ENCODE measurements around the gene IGSF23.
"Not testable (repeated sequence)": the region's sequence is repeated elsewhere in the genome, so short reads cannot be mapped to it uniquely, and the experiment has no call there.

The IGSF23 gene

DNA sequence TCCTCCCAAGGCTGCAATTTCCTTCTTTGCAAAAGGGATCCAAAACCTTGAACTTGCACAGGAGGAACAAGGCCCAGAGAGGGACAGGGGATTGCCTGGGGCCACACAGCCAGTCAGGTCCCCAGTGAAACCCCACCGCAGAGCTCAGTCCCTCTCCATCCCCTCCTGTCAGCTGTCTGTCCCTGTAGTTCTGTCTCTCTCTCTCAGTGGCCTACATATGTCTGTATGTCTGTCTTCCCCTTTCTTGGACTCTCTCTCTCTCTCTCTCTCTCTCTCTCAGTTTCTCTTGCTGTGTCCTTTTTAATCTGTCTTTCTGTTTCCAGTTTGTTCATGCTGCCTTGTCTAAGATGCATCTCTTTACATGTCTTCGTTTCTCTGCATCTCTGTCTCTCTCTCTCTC lies 69.4 kb downstream of the IGSF23 start:
- Histone ChIP-seq H3K36me3 (ENCODE audit: control insufficient read depth, low read length) (no peaks in the 10 kb centered on the region), H3K9me2 (replicated peaks; ENCODE audit: control insufficient read depth, low read length) (no peaks in the 10 kb centered on the region), H3K4me2 (ENCODE audit: low read length) (no peak overlapping the region), H3K4me3 (ENCODE audit: low read length) (no peak overlapping the region), H3K27me3 (ENCODE audit: control insufficient read depth, low read length) (peaks cover 10% of the 10 kb centered on the region), H3K79me2 (ENCODE audit: control insufficient read depth, low read length) (no peaks in the 10 kb centered on the region), H3F3A (ENCODE audit: control insufficient read depth, insufficient read depth) (no peaks in the 10 kb centered on the region), H3K27ac (ENCODE audit: low read depth, low read length) (no peak overlapping the region), H4K20me1 (ENCODE audit: control insufficient read depth, insufficient read depth, low read depth, low read length) (no peaks in the 10 kb centered on the region), H3K9me3 (ENCODE audit: control insufficient read depth, insufficient read depth, low read length) (no peaks in the 10 kb centered on the region), H3K4me1 (ENCODE audit: control insufficient read depth, low read length) (peaks cover 19% of the 10 kb centered on the region)
- TF ChIP-seq, protein P1, sequence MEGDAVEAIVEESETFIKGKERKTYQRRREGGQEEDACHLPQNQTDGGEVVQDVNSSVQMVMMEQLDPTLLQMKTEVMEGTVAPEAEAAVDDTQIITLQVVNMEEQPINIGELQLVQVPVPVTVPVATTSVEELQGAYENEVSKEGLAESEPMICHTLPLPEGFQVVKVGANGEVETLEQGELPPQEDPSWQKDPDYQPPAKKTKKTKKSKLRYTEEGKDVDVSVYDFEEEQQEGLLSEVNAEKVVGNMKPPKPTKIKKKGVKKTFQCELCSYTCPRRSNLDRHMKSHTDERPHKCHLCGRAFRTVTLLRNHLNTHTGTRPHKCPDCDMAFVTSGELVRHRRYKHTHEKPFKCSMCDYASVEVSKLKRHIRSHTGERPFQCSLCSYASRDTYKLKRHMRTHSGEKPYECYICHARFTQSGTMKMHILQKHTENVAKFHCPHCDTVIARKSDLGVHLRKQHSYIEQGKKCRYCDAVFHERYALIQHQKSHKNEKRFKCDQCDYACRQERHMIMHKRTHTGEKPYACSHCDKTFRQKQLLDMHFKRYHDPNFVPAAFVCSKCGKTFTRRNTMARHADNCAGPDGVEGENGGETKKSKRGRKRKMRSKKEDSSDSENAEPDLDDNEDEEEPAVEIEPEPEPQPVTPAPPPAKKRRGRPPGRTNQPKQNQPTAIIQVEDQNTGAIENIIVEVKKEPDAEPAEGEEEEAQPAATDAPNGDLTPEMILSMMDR (IDR thresholded peaks at IDR 0.05; ENCODE audit: low read depth, low read length, poor library complexity, severe bottlenecking), result no peak
- TF ChIP-seq EZH2phosphoT487 (IDR thresholded peaks at IDR 0.05; ENCODE audit: borderline replicate concordance, low read length), result no peak

DNA sequence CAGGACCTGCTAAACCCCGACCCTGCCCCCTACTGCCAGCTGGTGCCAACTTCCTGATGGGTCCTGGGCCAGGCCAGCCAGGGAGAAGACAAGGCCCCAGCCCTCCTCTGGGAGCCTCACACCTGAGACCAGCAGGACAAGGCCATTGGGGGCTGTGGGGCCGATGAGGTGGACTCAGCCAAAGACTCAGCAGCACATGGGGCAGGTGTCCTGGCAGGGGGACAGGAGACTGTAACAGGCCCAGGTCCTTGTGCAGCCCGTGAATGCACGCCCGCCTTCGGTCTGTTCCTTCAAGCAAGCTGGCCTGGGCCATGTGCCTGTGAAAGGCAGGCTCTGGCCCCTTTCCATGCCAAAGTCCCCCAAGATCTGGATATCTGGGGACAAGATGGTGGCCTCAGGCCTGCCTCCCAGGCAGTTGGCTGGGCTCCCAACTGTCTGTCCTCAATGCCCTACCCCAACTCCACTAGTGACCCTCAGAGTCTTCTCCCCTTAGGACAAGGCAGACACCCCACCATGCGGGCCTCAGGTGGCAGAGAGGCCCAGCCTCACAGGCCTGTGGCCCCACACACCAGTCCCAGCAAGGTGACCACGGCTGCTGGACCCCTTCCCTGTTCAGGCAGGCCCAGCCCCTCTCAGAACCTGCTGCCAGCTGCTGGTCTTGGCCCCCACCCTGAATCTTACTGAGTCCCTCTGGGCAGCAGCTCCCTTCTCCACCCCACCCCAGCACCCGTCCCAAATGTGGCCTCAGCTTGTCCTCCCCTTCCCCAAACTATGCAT lies 70.3 kb downstream of the IGSF23 start:
- Histone ChIP-seq H3K36me3 (ENCODE audit: control insufficient read depth, low read length) (no peaks in the 10 kb centered on the region), H3K9me3 (ENCODE audit: control insufficient read depth, insufficient read depth, low read length) (no peaks in the 10 kb centered on the region), H3K9me2 (replicated peaks; ENCODE audit: control insufficient read depth, low read length) (no peaks in the 10 kb centered on the region), H3F3A (ENCODE audit: control insufficient read depth, insufficient read depth) (no peaks in the 10 kb centered on the region), H3K4me1 (ENCODE audit: control insufficient read depth, low read length) (peaks cover 19% of the 10 kb centered on the region), H3K79me2 (ENCODE audit: control insufficient read depth, low read length) (no peaks in the 10 kb centered on the region), H3K27me3 (ENCODE audit: control insufficient read depth, low read length) (peaks cover 11% of the 10 kb centered on the region), H3K4me3 (ENCODE audit: low read length) (no peak overlapping the region), H4K20me1 (ENCODE audit: control insufficient read depth, insufficient read depth, low read depth, low read length) (no peaks in the 10 kb centered on the region), H3K27ac (ENCODE audit: low read depth, low read length) (no peak overlapping the region), H3K4me2 (ENCODE audit: low read length) (no peak overlapping the region)
- no peak for TF ChIP-seq EZH2phosphoT487 (IDR thresholded peaks at IDR 0.05; ENCODE audit: borderline replicate concordance, low read length)
- TF ChIP-seq, protein P1 (IDR thresholded peaks at IDR 0.05; ENCODE audit: low read depth, low read length, poor library complexity, severe bottlenecking), result no peak

DNA sequence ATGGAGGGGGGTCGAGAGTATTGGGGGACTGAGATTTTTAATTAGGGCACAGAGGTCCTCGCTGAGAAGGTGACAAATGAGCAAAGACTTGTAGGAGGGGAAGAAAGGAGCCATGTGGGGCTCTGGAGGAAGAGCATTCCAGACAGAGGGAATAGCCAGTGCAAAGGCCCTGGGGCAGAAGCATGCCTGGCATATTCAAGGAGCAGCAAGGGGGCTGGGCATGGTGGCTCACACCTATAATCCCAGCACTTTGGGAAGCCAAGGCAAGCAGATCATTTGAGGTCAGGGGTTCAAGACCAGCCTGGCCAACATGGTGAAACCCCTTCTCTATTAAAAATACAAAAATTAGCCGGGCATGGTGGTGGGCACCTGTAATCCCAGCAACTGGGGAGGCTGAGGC lies 71.0 kb downstream of the IGSF23 start:
- not testable (repeated sequence) for H3K9me3 ChIP-seq (ENCODE audit: control insufficient read depth, insufficient read depth, low read length); H3K4me2 ChIP-seq (ENCODE audit: low read length); H3K9me2 ChIP-seq (replicated peaks; ENCODE audit: control insufficient read depth, low read length); H3K4me3 ChIP-seq (ENCODE audit: low read length); H3K27ac ChIP-seq (ENCODE audit: low read depth, low read length); H3K36me3 ChIP-seq (ENCODE audit: control insufficient read depth, low read length); H4K20me1 ChIP-seq (ENCODE audit: control insufficient read depth, insufficient read depth, low read depth, low read length); H3K79me2 ChIP-seq (ENCODE audit: control insufficient read depth, low read length); H3F3A ChIP-seq (ENCODE audit: control insufficient read depth, insufficient read depth)
- peaks cover 11% of the 10 kb centered on the region for H3K27me3 ChIP-seq (ENCODE audit: control insufficient read depth, low read length)
- peaks cover 19% of the 10 kb centered on the region for H3K4me1 ChIP-seq (ENCODE audit: control insufficient read depth, low read length)

All from DOHH2 (cell line).